Thyroid gland (tissue), 4 donors: ENCODE results near the gene GDA.
"Not testable (repeated sequence)": the region's sequence is repeated elsewhere in the genome, so short reads cannot be mapped to it uniquely, and the experiment has no call there.

Experiments
- CTCF ChIP-seq, 6 experiments: fragments of 200-600 bp in 3 of 6; fragments of 450-650 bp in 3 of 6; sonication (generic) in 3 of 6; IDR thresholded peaks; one replicate each; pipeline ENCODE4 v1.5.1; 2016 to 2019; ENCODE audit warnings: antibody characterized with exemption in 6 of 6, mild to moderate bottlenecking in 2 of 6, inconsistent platforms in 1 of 6, moderate library complexity in 1 of 6
- POLR2A ChIP-seq, 2 donors: fragments of 450-650 bp; IDR thresholded peaks; one replicate each; pipeline ENCODE4 v1.6.1; 2017; ENCODE audit warnings: antibody characterized with exemption in 2 of 2, mild to moderate bottlenecking in 2 of 2, moderate library complexity in 1 of 2

- not testable (repeated sequence) for TF ChIP-seq CTCF, POLR2A (IDR thresholded peaks at IDR 0.05)
Observed at GRCh38 chr9:72291576-72291975, 142.3 kb downstream of the GDA start.
